Neural progenitor cell (in vitro differentiated cells): ENCODE data around the gene PHEX. TPM values are rescaled to one million over a fixed set of nuclear protein-coding genes. Genes with fewer than 3 reads are reported as not detected.

Source experiments
- DNase-seq: peaks from one replicate; pipeline ENCODE4 v3.0.0-alpha.2; 2016; ENCODE audit warnings: low spot score
- H2AFZ ChIP-seq: fragments of 200-600 bp; sonication (generic); replicated peaks from 2 replicates; pipeline ENCODE4 v1.6.1; 2016; ENCODE audit warnings: antibody characterized with exemption
- H3F3A ChIP-seq: fragments of 200-600 bp; sonication (generic); 2 replicates; pipeline ENCODE4 v1.6.1; 2016; ENCODE audit warnings: antibody characterized with exemption, low read depth
- H3K27ac ChIP-seq: fragments of 200-600 bp; sonication (generic); 2 replicates; pipeline ENCODE4 v1.5.1; 2016; ENCODE audit warnings: mild to moderate bottlenecking
- H3K27me3 ChIP-seq: fragments of 200-600 bp; sonication (generic); 2 replicates; pipeline ENCODE4 v1.6.1; 2016; ENCODE audit warnings: mild to moderate bottlenecking, moderate library complexity
- H3K36me3 ChIP-seq: fragments of 200-600 bp; sonication (generic); 2 replicates; pipeline ENCODE4 v1.5.1; 2016
- H3K4me1 ChIP-seq: fragments of 200-600 bp; sonication (generic); 2 replicates; pipeline ENCODE4 v1.6.1; 2016; ENCODE audit warnings: mixed run types
- H3K4me2 ChIP-seq: fragments of 200-600 bp; sonication (generic); 2 replicates; pipeline ENCODE4 v1.6.1; 2016
- H3K4me3 ChIP-seq: fragments of 200-600 bp; sonication (generic); 2 replicates; pipeline ENCODE4 v1.5.1; 2016
- H3K79me2 ChIP-seq: fragments of 200-600 bp; sonication (generic); 2 replicates; pipeline ENCODE4 v1.6.1; 2016; ENCODE audit warnings: low read depth
- H3K9ac ChIP-seq: fragments of 200-600 bp; sonication (generic); 2 replicates; pipeline ENCODE4 v1.6.1; 2016
- H3K9me3 ChIP-seq: fragments of 200-600 bp; sonication (generic); 2 replicates; pipeline ENCODE4 v1.5.1; 2016; ENCODE audit warnings: low read depth
- H4K20me1 ChIP-seq: fragments of 200-600 bp; sonication (generic); 2 replicates; pipeline ENCODE4 v1.6.1; 2016; ENCODE audit warnings: low read depth
- H3K27ac Mint-ChIP-seq: 3 replicates; pipeline ENCODE4 v1.8.0; 2021; ENCODE audit warnings: mixed read lengths
- H3K27me3 Mint-ChIP-seq: 2 replicates; pipeline ENCODE4 v1.8.0; 2022; ENCODE audit warnings: low read depth, mild to moderate bottlenecking, inconsistent platforms, moderate library complexity, mixed read lengths; ENCODE audit not compliant: insufficient read depth
- H3K36me3 Mint-ChIP-seq: 3 replicates; pipeline ENCODE4 v1.8.0; 2021; ENCODE audit warnings: mixed read lengths
- H3K4me1 Mint-ChIP-seq: 3 replicates; pipeline ENCODE4 v1.8.0; 2021; ENCODE audit warnings: mixed read lengths
- H3K4me3 Mint-ChIP-seq: 3 replicates; pipeline ENCODE4 v1.8.0; 2021; ENCODE audit warnings: mild to moderate bottlenecking, moderate library complexity, mixed read lengths
- H3K9me3 Mint-ChIP-seq: 3 replicates; pipeline ENCODE4 v1.8.0; 2020; ENCODE audit warnings: mixed read lengths
- EZH2 ChIP-seq: fragments of 200-600 bp; sonication (generic); IDR thresholded peaks from 2 replicates; pipeline ENCODE4 v1.6.1; 2017; ENCODE audit warnings: antibody characterized with exemption, mild to moderate bottlenecking, moderate library complexity
- EZH2phosphoT487 ChIP-seq: fragments of 200-600 bp; sonication (generic); IDR thresholded peaks from 2 replicates; pipeline ENCODE4 v1.6.1; 2017; ENCODE audit warnings: antibody characterized with exemption
- total RNA-seq: library from RNA; depleted of rRNA; stranded (reverse); fragments of >200 nt; gene quantifications from 2 replicates; pipeline ENCODE4 v1.2.3, GENCODE V29; 2015; ENCODE audit warnings: low replicate concordance
- TF ChIP-seq, protein P1 (sequence below): fragments of 200-600 bp; sonication (generic); IDR thresholded peaks from 2 replicates; pipeline ENCODE4 v1.5.1; 2017; ENCODE audit warnings: antibody characterized with exemption, mild to moderate bottlenecking

Gene PHEX
- total RNA-seq, 1 donor from 2014 or later = 0.07 TPM

DNA sequence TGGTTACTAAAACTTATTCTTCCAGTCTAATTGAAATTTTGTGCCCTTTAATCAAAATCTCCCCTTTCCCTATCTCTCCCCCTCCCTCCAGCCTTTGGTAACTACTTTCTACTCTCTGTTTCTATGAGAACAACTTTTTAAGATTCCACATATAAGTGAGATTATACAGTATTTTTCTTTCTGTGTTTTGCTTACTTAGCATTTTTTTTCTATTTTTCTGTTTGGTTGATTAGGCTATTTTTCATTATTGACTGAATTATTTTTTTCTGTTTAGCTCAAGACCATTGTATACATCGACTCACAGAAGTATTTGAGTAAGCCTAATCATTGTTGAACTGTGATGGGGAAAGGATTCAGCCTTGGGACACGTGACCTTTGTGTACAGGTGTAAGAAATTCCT, 116.4 kb downstream of the PHEX start:
- H3K4me3 Mint-ChIP-seq = no peak overlapping the region
- H3K27me3 Mint-ChIP-seq = no peaks in the 10 kb centered on the region
- no peaks in the 10 kb centered on the region for H3K9me3 Mint-ChIP-seq
- no peak overlapping the region for H3K27ac ChIP-seq
- TF ChIP-seq, protein P1, sequence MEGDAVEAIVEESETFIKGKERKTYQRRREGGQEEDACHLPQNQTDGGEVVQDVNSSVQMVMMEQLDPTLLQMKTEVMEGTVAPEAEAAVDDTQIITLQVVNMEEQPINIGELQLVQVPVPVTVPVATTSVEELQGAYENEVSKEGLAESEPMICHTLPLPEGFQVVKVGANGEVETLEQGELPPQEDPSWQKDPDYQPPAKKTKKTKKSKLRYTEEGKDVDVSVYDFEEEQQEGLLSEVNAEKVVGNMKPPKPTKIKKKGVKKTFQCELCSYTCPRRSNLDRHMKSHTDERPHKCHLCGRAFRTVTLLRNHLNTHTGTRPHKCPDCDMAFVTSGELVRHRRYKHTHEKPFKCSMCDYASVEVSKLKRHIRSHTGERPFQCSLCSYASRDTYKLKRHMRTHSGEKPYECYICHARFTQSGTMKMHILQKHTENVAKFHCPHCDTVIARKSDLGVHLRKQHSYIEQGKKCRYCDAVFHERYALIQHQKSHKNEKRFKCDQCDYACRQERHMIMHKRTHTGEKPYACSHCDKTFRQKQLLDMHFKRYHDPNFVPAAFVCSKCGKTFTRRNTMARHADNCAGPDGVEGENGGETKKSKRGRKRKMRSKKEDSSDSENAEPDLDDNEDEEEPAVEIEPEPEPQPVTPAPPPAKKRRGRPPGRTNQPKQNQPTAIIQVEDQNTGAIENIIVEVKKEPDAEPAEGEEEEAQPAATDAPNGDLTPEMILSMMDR = no peak
- TF ChIP-seq EZH2phosphoT487 (no peak), EZH2 (no peak)
- H3K9me3 ChIP-seq = no peaks in the 10 kb centered on the region
- H3K36me3 ChIP-seq = no peaks in the 10 kb centered on the region
- H3K4me2 ChIP-seq = no peak overlapping the region
- H3K36me3 Mint-ChIP-seq = no peaks in the 10 kb centered on the region
- H3K4me3 ChIP-seq = no peak overlapping the region
- DNase-seq = no peak
- H3K4me1 Mint-ChIP-seq = no peaks in the 10 kb centered on the region
- H2AFZ ChIP-seq = no peak overlapping the region
- no peaks in the 10 kb centered on the region for H3K27me3 ChIP-seq
- no peak overlapping the region for H3K9ac ChIP-seq
- H3K79me2 ChIP-seq = no peaks in the 10 kb centered on the region
- no peaks in the 10 kb centered on the region for H3K4me1 ChIP-seq
- H3K27ac Mint-ChIP-seq = no peak overlapping the region
- H3F3A ChIP-seq = no peaks in the 10 kb centered on the region
- H4K20me1 ChIP-seq = no peaks in the 10 kb centered on the region

- Histone ChIP-seq H3K4me2 (no peak overlapping the region), H3K4me3 (no peak overlapping the region), H3K9ac (no peak overlapping the region), H3K4me1 (no peaks in the 10 kb centered on the region), H4K20me1 (no peaks in the 10 kb centered on the region), H3K9me3 (no peaks in the 10 kb centered on the region), H3K27ac (no peak overlapping the region), H3K27me3 (no peaks in the 10 kb centered on the region), H3K79me2 (no peaks in the 10 kb centered on the region), H3K36me3 (no peaks in the 10 kb centered on the region), H2AFZ (no peak overlapping the region), H3F3A (no peaks in the 10 kb centered on the region)
- TF ChIP-seq EZH2 (no peak), EZH2phosphoT487 (no peak)
- TF ChIP-seq, protein P1 = no peak
- no peak overlapping the region for H3K27ac Mint-ChIP-seq
- no peak for DNase-seq
- no peaks in the 10 kb centered on the region for H3K9me3 Mint-ChIP-seq
- H3K4me1 Mint-ChIP-seq = no peaks in the 10 kb centered on the region
- peaks cover 2% of the 10 kb centered on the region for H3K27me3 Mint-ChIP-seq
- H3K36me3 Mint-ChIP-seq = no peaks in the 10 kb centered on the region
- no peak overlapping the region for H3K4me3 Mint-ChIP-seq
Measured at GRCh38 chrX:22150371-22150770, 118.2 kb downstream of the PHEX start.

DNA sequence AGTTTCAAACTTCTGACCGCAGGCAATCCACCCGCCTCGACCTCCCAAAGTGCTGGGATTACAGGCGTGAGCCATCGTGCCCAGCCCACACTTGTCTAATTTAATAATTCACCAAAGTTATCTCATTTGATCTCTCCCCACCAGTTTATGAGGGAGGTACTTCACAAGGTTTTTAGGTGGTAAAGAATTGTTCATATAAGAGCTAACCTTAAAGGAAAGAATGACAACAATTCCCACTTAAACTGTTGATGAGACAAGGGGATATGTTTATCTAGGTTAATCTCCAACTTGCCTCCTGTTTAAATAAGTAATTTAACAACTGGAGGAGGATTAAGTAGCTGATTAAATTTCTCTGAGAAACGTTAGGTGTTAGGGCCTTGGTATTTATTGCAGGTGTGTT, 123.0 kb downstream of the PHEX start:
- Histone ChIP-seq H3K27me3 (no peaks in the 10 kb centered on the region), H4K20me1 (no peaks in the 10 kb centered on the region), H2AFZ (no peak overlapping the region), H3K4me1 (no peaks in the 10 kb centered on the region), H3F3A (no peaks in the 10 kb centered on the region), H3K79me2 (no peaks in the 10 kb centered on the region), H3K36me3 (no peaks in the 10 kb centered on the region), H3K9me3 (no peaks in the 10 kb centered on the region), H3K27ac (no peak overlapping the region), H3K4me2 (no peak overlapping the region), H3K4me3 (no peak overlapping the region), H3K9ac (no peak overlapping the region)
- Mint-ChIP-seq H3K4me1 (peaks cover 3% of the 10 kb centered on the region), H3K9me3 (no peaks in the 10 kb centered on the region), H3K27ac (no peak overlapping the region), H3K36me3 (no peaks in the 10 kb centered on the region), H3K27me3 (peaks cover 2% of the 10 kb centered on the region), H3K4me3 (no peak overlapping the region)
- TF ChIP-seq, protein P1 = no peak
- no peak for TF ChIP-seq EZH2phosphoT487
- TF ChIP-seq EZH2 = no peak
- no peak for DNase-seq

- H3K4me1 ChIP-seq = no peaks in the 10 kb centered on the region
- TF ChIP-seq EZH2 (no peak), EZH2phosphoT487 (no peak)
- TF ChIP-seq, protein P1 = no peak
- no peaks in the 10 kb centered on the region for H3K36me3 ChIP-seq
- H3K4me2 ChIP-seq = no peak overlapping the region
- no peaks in the 10 kb centered on the region for H3F3A ChIP-seq
- DNase-seq = no peak
- H3K9ac ChIP-seq = no peak overlapping the region
- H3K27ac Mint-ChIP-seq = no peak overlapping the region
- no peak overlapping the region for H3K4me3 Mint-ChIP-seq
- no peak overlapping the region for H2AFZ ChIP-seq
- peaks cover 2% of the 10 kb centered on the region for H3K27me3 Mint-ChIP-seq
- peaks cover 3% of the 10 kb centered on the region for H3K4me1 Mint-ChIP-seq
- H3K79me2 ChIP-seq = no peaks in the 10 kb centered on the region
- H4K20me1 ChIP-seq = no peaks in the 10 kb centered on the region
- H3K27ac ChIP-seq = no peak overlapping the region
- H3K4me3 ChIP-seq = no peak overlapping the region
- H3K9me3 ChIP-seq = no peaks in the 10 kb centered on the region
- no peaks in the 10 kb centered on the region for H3K36me3 Mint-ChIP-seq
- no peaks in the 10 kb centered on the region for H3K27me3 ChIP-seq
- no peaks in the 10 kb centered on the region for H3K9me3 Mint-ChIP-seq
Measured at GRCh38 chrX:22159071-22159470, 126.9 kb downstream of the PHEX start.
